Measurements from ENCODE around the gene SORCS1.

The SORCS1 gene

GRCh38 chr10:106804992-106805582 lies 359.4 kb downstream of the SORCS1 start:
- TF ChIP-seq TCF7L2 (IDR thresholded peaks at IDR 0.05; ENCODE audit: borderline replicate concordance, low read depth, low read length): peak; percentile 85; the same call in 1 of the 2 replicates
- no peak for TF ChIP-seq GLIS2 (tag by site-specific recombination; IDR thresholded peaks at IDR 0.05)
- TF ChIP-seq ZBTB17 (tag by site-specific recombination; IDR thresholded peaks at IDR 0.05): no peak
- Histone ChIP-seq H3K36me3 (ENCODE audit: control insufficient read depth in 2 of 2, insufficient read depth in 1 of 2, low read length in 2 of 2) (no peaks in the 10 kb centered on the region), H3K4me3 (ENCODE audit: low read depth, low read length) (no peak overlapping the region), H3K27ac (ENCODE audit: extremely low read depth, low read depth, low read length) (no peak overlapping the region), H3K9me3 (ENCODE audit: control insufficient read depth, insufficient read depth, low read depth, low read length) (no peaks in the 10 kb centered on the region), H3K4me1 (ENCODE audit: control insufficient read depth, insufficient read depth, low read length) (peaks cover 9% of the 10 kb centered on the region)
- CTCF ChIA-PET: no interaction called here
- POLR2A ChIA-PET: no interaction called here

- Histone ChIP-seq H3K36me3 (ENCODE audit: control insufficient read depth in 2 of 2, insufficient read depth in 1 of 2, low read length in 2 of 2) (no peaks in the 10 kb centered on the region), H3K4me3 (ENCODE audit: low read depth, low read length) (no peak overlapping the region), H3K27ac (ENCODE audit: extremely low read depth, low read depth, low read length) (no peak overlapping the region), H3K9me3 (ENCODE audit: control insufficient read depth, insufficient read depth, low read depth, low read length) (no peaks in the 10 kb centered on the region), H3K4me1 (ENCODE audit: control insufficient read depth, insufficient read depth, low read length) (no peaks in the 10 kb centered on the region)
- CTCF ChIA-PET: interaction anchor here (0.5 kb wide), 1 partner anchor 341 kb away, joined by 3 read pairs; no protein-coding TSS in a partner anchor
- POLR2A ChIA-PET: no interaction called here
- TF ChIP-seq HOXA7 (CRISPR knock-in tag; IDR thresholded peaks at IDR 0.05; ENCODE audit: borderline replicate concordance) (no peak), GFI1B (tag by site-specific recombination; IDR thresholded peaks at IDR 0.05) (no peak), ZSCAN5A (tag by site-specific recombination; IDR thresholded peaks at IDR 0.05) (no peak), YY2 (tag by site-specific recombination; IDR thresholded peaks at IDR 0.05) (no peak), ZNF24 (tag by site-specific recombination; IDR thresholded peaks at IDR 0.05) (no peak)
- TF ChIP-seq, protein P1, sequence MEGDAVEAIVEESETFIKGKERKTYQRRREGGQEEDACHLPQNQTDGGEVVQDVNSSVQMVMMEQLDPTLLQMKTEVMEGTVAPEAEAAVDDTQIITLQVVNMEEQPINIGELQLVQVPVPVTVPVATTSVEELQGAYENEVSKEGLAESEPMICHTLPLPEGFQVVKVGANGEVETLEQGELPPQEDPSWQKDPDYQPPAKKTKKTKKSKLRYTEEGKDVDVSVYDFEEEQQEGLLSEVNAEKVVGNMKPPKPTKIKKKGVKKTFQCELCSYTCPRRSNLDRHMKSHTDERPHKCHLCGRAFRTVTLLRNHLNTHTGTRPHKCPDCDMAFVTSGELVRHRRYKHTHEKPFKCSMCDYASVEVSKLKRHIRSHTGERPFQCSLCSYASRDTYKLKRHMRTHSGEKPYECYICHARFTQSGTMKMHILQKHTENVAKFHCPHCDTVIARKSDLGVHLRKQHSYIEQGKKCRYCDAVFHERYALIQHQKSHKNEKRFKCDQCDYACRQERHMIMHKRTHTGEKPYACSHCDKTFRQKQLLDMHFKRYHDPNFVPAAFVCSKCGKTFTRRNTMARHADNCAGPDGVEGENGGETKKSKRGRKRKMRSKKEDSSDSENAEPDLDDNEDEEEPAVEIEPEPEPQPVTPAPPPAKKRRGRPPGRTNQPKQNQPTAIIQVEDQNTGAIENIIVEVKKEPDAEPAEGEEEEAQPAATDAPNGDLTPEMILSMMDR (tag by site-specific recombination; IDR thresholded peaks at IDR 0.05): no peak
- TF ChIP-seq, protein P2, sequence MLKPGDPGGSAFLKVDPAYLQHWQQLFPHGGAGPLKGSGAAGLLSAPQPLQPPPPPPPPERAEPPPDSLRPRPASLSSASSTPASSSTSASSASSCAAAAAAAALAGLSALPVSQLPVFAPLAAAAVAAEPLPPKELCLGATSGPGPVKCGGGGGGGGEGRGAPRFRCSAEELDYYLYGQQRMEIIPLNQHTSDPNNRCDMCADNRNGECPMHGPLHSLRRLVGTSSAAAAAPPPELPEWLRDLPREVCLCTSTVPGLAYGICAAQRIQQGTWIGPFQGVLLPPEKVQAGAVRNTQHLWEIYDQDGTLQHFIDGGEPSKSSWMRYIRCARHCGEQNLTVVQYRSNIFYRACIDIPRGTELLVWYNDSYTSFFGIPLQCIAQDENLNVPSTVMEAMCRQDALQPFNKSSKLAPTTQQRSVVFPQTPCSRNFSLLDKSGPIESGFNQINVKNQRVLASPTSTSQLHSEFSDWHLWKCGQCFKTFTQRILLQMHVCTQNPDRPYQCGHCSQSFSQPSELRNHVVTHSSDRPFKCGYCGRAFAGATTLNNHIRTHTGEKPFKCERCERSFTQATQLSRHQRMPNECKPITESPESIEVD (tag by site-specific recombination; IDR thresholded peaks at IDR 0.05): no peak
Measured at GRCh38 chr10:106802949-106803348, 361.6 kb downstream of the SORCS1 start.

DNA sequence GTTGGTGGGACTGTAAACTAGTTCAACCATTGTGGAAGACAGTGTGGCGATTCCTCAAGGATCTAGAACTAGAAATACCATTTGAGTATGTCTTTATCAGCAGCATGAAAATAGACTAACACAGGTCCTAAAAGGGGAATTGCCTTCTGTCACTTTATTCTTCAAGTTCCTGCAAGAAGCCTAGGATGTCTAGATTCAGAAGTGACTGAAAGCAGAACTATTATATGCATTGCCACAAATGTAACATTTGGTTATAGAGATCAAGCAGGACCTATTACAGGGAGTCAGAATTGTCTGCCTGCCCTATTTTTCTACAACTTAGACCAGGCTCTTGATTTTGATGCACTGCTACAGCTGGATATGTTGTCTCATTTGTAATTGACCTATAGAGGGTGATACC lies 364.7 kb downstream of the SORCS1 start:
- Histone ChIP-seq H3K9me3 (ENCODE audit: control insufficient read depth, insufficient read depth, low read depth, low read length) (no peaks in the 10 kb centered on the region), H3K27ac (ENCODE audit: extremely low read depth, low read depth, low read length) (no peak overlapping the region), H3K4me3 (ENCODE audit: low read depth, low read length) (no peak overlapping the region), H3K36me3 (ENCODE audit: control insufficient read depth in 2 of 2, insufficient read depth in 1 of 2, low read length in 2 of 2) (no peaks in the 10 kb centered on the region), H3K4me1 (ENCODE audit: control insufficient read depth, insufficient read depth, low read length) (no peaks in the 10 kb centered on the region)
- ChIA-PET POLR2A (no interaction called here), CTCF (interaction anchor here (0.7 kb wide), 1 partner anchor 55 kb away, joined by 4 read pairs; no protein-coding TSS in a partner anchor)
- TF ChIP-seq GFI1B (tag by site-specific recombination; IDR thresholded peaks at IDR 0.05) (no peak), ZNF302 (tag by site-specific recombination; IDR thresholded peaks at IDR 0.05; ENCODE audit: low read depth) (no peak), ZNF514 (tag by site-specific recombination; IDR thresholded peaks at IDR 0.05) (no peak), ZNF624 (tag by site-specific recombination; IDR thresholded peaks at IDR 0.05) (no peak), ZNF48 (tag by site-specific recombination; IDR thresholded peaks at IDR 0.05) (no peak), ZNF670 (tag by site-specific recombination; IDR thresholded peaks at IDR 0.05; ENCODE audit: low read depth) (no peak), ZNF530 (tag by site-specific recombination; IDR thresholded peaks at IDR 0.05; ENCODE audit: low read depth) (no peak), GLI4 (tag by site-specific recombination; IDR thresholded peaks at IDR 0.05) (no peak), ZNF433 (tag by site-specific recombination; IDR thresholded peaks at IDR 0.05; ENCODE audit: low read depth) (no peak), ZNF391 (tag by site-specific recombination; IDR thresholded peaks at IDR 0.05; ENCODE audit: borderline replicate concordance, low read depth) (no peak), ZNF274 (IDR thresholded peaks at IDR 0.05; ENCODE audit: low read length) (no peak), ZNF274 (tag by site-specific recombination; IDR thresholded peaks at IDR 0.05; ENCODE audit: borderline replicate concordance) (no peak), ZNF837 (tag by site-specific recombination; IDR thresholded peaks at IDR 0.05) (no peak)

Measured in HEK293 (cell line).